AG20443 (cell line): Measurements from ENCODE around the gene TNRC6B.
"Not testable (repeated sequence)": the region's sequence is repeated elsewhere in the genome, so short reads cannot be mapped to it uniquely, and the experiment has no call there.

ENCODE experiments used
- DNase-seq: peaks from one replicate; pipeline ENCODE4 v3.0.0; 2012; ENCODE audit warnings: low spot score, mixed read lengths

Gene TNRC6B, protein sequence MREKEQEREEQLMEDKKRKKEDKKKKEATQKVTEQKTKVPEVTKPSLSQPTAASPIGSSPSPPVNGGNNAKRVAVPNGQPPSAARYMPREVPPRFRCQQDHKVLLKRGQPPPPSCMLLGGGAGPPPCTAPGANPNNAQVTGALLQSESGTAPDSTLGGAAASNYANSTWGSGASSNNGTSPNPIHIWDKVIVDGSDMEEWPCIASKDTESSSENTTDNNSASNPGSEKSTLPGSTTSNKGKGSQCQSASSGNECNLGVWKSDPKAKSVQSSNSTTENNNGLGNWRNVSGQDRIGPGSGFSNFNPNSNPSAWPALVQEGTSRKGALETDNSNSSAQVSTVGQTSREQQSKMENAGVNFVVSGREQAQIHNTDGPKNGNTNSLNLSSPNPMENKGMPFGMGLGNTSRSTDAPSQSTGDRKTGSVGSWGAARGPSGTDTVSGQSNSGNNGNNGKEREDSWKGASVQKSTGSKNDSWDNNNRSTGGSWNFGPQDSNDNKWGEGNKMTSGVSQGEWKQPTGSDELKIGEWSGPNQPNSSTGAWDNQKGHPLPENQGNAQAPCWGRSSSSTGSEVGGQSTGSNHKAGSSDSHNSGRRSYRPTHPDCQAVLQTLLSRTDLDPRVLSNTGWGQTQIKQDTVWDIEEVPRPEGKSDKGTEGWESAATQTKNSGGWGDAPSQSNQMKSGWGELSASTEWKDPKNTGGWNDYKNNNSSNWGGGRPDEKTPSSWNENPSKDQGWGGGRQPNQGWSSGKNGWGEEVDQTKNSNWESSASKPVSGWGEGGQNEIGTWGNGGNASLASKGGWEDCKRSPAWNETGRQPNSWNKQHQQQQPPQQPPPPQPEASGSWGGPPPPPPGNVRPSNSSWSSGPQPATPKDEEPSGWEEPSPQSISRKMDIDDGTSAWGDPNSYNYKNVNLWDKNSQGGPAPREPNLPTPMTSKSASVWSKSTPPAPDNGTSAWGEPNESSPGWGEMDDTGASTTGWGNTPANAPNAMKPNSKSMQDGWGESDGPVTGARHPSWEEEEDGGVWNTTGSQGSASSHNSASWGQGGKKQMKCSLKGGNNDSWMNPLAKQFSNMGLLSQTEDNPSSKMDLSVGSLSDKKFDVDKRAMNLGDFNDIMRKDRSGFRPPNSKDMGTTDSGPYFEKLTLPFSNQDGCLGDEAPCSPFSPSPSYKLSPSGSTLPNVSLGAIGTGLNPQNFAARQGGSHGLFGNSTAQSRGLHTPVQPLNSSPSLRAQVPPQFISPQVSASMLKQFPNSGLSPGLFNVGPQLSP (N-terminal part only)

DNA sequence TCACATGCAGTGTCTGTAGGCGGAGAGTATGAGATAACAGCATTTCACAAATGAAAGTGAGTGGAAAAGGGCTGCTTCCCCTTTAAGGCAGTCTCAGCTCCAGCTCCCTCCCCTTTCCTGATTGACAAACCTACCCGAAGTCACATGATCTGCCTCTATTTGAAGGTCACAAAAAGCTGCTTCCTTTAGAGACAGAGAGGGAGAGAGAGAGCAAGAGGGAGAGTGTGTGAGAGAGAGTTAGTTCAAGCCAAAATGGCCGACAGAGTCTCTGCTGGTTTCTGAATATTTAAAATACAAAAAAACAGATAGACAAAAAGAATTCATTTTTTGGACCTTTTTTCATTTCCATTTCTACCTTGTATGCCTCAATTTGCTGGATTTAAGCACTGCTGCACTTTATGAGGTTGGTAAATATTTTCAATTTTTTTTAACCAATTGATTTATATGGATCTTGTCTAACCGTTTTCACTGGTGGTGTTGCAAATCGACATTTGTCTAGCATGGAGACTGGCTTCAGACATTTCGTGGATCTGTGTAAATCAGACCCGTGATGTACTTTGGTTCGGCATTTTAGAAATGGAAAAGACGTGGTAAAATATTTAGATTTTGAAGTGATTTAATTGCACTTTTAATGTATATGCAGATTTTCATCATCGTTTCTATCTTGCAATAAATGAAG lies at the start of gene TNRC6B:
Gene TNRC6B (plus strand): TSS at position 188 of the 679 bp plus-strand sequence. CDS start 211 bp downstream, at position 399.
- peak; percentile 82 for DNase-seq

DNA sequence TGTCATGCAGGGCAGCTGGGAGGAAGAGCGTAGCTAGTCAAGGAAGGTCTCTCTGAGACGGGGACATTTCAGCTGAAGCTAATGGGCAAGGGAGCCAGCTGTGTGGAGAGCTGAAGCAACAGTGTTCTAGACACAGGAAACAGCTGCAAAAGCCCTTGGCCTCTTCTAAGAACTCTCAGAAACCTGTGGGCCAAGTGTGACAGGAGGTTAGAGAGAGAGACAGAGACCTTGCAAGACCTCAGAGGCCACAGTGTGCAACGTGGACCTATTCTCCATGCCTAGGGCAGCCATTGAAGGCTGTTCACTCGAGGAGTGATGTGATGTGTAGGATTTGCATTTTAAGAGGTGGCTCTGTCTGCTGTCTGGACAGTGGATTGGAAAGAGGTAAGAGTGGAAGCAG lies 48.7 kb upstream of the TNRC6B start:
- no peak for DNase-seq

DNA sequence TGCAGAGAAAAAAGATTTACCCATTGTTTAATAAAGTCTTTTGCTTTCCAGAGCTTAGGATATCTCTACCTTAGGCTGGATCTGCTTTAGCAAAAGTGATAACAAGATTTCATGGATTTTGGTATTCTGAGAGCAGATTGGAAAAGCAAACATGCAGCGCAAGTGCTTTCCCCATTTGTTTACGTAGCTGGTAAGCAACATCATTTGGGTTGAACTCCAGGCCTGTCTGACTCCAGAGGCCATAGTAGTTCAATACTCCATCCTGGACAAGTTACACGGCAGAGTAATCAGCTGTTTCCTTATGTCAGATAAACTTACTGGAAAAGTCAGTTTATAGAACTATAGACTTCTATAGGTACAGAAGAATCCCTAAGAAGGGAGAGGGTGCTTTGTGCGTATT lies 40.6 kb upstream of the TNRC6B start:
- DNase-seq: no peak

DNA sequence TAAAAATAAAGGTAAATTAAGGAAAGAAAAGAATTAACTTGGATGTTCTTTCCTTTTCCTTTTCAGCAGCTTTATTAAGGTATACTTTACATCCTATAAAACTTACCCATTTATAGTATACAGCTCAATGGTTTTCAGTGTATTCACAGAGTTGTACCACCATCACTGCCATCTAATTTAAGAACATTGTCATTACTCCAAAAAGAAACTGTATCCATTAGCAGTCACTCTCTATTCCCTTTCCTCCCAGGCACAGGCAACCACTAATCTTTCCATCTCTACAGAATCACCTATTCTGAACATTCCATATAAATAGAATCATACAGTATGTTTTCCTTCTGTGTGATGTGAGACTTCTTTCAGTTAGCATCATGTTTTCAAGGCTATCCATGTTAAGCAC lies 38.9 kb upstream of the TNRC6B start:
- no peak for DNase-seq

DNA sequence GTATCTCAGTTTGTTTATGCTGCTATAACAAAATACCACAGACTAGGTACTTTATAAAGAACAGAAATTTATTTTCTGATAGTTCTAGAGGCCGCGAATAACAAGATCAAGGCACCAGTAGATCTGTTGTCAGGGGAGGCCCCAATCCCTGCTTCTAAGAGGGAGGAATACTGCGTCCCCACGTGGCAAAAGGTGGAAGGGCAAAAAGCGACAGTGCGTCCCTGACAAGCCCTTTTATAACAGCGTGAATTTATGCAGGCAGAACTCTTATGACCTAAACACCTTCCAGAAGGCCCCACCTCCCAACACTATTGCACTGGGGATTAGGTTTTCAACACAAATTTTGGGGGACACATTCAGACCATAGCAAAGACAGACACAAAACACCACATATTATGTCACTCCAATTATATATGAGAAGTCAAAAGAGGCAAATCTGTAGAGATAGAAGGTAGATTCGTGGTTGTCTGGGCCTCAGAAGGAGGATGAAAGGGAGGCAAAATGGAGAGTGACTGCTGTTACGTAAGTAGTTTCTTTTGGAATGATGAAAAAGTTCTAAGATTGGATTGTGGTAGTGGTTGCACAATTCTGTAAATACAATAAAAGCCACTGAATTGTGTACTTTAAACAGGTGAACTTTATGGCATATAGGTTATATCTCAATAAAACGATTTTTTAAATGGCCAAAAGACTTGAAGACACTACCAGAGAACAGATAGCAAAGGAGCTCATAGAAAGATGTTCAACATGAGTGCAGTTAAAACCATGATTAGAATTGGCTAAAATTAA lies 30.1 kb upstream of the TNRC6B start:
- DNase-seq: no peak

DNA sequence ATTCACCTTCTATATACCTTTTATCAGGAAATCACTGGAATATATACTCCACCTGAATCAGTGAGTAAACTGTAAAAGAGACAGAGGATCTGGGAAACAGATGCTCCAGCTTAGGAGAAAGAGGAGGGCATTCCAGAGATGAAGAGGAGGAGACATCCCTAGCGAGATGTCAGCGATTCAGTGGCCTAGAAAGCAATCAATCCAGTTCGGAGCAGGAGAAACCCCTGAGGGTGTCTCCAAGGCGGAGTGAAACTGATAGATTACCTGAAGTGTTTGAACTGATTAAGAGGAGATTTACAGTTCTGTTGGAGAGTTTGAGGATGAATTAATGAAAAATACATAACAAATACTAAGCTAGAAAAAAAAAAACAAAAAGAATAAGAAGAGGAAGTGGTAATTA lies 24.5 kb upstream of the TNRC6B start:
- DNase-seq: no peak

DNA sequence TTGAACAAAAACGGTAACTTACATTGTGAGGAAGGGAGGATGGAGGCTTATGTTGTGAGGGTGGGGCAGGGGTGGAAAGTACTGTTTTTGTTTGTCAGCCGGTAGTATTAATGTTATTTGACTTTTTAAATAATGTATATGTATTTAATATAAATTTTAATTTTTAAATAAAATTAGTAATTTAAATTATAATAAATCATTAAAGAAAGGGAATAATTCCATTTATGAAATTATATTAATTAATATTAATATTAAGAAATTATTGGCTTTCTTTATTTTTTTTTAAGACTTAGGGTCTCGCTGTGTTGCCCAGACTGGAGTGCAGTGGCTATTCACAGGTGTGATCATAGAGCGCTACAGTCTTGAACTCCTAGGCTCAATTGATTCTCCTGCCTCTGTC lies 24.0 kb upstream of the TNRC6B start:
- DNase-seq: no peak

DNA sequence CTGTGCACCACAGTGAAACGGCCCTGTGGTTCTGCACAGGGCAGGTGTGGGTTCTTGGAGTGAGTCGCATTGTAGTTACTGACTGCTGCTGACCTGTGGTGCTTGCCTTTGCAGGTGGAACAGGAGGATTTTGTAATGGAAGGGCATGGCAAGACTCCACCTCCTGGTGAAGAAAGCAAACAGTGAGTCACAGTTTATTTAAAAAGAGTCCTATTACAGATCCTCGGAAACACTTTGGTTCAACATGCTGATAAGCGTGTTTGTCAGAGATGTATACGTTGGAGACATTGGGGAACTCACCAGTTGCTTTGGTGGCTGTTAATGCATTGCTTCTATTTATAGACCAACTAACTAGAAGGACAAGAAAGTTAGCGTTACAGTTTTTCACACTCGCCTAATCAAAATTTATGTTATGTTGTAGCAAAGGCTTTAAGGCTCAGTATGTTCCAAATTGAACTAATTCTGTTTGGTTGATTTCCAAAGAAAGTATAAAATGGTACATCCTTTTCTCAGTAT lies 21.7 kb upstream of the TNRC6B start:
- peak; percentile 17 for DNase-seq

DNA sequence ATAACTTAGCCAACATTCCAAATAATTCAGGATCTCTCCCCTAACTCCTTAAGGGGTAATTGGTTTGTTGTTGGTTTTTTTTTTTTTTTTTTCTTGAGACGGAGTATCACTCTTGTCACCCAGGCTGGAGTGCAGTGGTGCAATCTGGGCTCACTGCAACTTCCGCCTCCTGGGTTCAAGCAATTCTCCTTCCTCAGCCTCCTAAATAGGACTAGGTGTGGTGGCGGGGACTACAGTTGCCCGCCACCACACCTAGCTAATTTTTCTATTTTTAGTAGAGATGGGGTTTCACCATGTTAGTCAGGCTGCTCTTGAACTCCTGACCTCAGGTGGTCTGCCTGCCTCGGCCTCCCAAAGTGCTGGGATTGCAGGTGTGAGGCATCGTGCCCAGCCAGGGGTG lies 21.0 kb upstream of the TNRC6B start:
- DNase-seq: not testable (repeated sequence)

DNA sequence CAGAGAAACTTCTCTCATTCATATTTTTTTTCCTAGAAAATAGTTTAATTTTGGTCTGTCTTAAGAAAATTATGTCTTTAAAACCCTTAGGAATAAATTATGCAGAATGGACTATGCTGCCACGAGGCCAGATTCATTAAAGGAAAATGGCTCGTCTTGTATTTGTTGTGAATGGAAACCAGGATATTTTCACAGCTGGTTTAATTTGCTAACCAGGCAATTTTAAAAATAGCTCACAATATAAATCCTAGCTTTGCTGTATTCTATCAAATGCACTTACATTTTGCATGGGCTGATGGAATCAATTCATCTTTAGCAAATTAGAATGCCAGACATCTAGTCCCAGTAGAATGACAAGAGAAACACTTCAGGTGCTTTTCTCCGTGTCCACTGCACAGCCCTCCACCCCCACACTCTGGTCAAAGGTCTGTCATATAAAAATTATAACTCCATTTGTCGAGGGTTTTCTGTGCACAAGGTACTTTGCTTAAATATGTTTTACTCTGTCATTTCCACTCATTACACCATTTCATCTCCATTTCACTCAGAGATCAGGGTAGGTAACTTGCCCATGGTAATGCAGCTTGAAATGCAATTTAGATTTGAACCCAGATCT lies 20.3 kb upstream of the TNRC6B start:
- DNase-seq: no peak

DNA sequence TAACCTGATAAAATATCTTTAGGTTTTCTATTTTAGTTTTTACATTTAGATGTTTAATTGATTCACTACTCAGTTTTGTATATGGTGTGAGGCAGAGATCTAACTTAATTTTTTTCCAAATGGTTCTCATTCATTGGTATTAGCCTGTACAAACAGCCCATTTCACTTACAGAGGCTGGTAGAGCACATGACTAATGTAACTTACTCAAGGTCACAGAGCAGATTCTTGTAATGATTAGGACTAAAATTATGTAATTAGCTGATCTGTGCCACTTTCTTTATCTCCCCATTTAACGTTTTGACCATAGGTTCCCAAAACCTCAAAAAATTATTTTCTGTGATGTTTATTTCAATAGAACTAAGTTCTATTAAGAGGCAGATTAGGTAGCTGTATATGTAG lies 16.5 kb upstream of the TNRC6B start:
- DNase-seq: no peak

DNA sequence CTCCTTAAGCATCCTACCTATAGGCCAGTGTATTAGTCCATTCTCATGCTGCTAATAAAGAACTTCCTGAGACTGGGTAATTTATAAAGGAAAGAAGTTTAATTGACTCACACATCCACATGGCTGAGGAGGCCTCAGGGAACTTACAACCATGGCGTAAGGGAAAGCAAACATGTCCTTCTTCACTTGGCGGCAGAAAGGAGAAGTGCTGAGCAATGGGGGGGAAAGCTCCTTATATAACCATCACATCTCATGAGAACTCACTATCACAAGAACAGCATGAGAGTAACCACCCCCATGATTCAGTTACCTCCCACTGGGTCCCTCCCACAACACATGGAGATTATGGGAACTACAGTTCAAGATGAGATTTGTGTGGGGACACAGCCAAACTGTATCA lies 12.2 kb upstream of the TNRC6B start:
- not testable (repeated sequence) for DNase-seq

DNA sequence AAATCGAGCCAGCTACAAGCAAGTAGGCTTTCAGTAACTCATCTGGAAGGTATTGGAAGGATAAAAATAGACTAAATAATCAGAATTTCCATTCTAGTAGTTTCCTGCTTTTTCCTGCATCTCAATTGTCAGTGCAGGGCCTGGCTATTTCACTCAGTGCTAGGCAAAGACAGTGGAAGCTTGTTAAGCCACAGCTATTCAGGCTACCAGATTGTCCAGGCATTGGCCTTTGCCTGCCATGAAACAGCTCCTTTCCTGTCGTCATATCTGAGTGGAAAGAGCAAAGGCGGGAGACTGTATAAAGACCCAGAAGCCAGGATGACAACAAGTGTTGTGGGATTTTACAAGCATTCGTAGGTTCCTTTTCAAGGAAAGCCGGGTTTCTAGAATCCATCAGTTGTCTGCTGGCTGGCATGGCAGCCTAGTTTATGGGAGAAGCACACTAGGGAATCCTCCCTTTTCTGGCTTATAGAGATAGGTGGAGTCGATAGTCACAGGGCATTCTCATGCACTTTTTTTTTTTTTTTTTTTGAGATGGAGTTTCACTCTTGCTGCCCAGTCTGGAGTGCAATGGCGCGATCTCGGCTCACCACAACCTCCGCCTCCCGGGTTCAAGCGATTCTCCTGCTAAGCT lies 2.0 kb upstream of the TNRC6B start:
- DNase-seq: peak; percentile 40

DNA sequence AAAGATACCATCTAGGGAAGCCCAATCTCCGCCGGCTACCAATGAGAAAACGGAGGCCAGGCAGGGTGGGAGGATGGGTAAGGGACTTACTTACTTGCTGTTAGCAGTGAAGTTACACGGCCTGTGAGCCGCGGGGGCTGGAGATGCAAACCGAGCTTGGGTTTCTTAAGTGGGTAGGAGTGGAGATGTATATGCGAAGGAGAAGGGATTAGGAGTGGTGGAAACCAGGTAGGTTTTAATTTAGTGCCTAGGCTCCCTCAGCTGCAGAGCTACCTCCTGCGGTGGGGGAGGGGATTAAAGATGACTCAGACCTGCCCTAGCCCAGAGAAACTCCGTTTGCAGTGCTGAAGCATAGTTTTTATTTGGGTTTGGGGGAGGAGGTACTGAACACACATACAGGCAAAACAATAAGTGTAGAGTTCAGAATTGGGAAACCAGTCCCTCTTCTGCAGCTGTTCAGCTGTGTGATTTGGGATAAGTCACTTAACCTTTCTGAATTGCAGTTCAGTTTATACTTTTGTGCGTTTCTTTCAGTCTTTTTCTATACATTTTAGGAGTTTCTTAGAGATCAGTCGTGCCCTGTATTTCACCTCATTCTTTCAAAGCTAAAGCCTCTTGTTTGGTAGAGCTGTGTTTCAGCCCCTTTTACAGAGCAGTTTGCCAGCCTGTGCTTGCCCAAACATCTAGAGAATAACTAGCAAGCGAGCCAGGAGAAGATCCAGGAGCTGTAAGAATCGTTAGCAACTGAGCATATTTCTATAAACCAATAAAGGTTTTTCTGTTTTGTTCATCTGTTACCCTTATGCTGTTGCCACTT lies 596 bp upstream of the TNRC6B start:
- DNase-seq: peak; percentile 34

DNA sequence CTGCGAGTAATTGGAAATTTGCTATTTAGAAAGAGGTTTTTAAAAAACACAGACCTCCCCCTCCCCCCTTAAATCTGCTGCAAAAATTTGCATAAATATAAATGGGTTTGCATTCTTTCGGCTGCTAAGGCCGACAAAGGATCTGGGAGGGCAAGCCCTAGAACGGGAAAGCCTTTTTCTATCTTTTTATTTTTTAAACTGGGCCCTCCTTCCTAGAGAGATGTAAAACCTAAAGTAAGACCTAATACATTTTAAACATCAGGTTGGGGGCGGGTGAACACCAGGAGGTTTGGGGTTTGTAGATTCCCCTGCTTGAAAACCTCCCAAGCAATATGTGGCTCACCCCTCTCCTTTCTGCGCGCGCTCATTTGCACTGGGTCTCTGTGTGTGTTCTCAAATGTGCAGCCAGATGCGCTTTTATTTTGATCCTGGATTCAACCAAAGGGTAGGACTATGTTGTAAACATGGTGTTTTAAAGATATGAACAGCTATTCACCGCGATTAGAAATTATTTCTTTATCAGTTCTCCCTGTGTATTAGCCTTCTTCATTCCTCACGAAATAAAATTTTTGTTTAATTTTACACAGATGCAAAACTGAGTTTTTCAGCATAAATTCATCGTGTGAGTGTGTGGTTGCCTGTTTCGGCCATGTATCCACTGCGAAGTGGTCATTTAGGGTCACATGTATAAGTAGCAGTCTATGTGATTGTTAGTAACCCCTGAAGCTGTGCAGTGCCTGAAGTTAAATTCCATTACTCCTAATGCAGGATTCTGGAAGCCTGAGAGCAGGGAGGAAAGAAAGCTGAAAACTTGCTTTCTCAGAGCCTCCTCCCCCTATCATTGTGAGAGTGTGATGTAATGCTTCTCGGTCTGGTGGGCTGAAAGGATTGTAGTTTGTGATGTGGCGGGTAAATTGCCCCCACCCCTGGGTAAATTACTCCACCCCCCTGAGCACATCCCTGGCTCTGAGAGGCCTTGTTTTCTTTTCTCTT lies 988 bp downstream of the TNRC6B start:
- no peak for DNase-seq

DNA sequence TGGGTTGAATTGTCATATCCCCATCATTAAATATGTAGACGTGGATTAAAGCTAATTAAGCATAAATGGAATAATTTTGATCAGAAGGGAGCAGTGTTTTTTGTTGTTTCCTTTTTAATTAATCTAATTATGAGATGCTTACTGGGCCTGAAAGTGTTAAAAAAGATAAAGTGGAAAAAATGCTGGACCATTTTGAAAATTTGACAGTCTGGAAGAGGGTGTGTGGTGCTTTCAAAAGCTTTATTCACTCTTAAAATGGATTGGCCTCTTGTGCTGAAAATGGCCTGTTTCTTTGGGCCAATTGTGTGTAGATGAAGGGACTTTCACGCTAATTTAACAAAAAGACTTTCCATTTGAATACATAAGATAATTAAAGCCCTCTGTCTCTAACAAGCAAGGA lies 1.8 kb downstream of the TNRC6B start:
- DNase-seq: no peak

DNA sequence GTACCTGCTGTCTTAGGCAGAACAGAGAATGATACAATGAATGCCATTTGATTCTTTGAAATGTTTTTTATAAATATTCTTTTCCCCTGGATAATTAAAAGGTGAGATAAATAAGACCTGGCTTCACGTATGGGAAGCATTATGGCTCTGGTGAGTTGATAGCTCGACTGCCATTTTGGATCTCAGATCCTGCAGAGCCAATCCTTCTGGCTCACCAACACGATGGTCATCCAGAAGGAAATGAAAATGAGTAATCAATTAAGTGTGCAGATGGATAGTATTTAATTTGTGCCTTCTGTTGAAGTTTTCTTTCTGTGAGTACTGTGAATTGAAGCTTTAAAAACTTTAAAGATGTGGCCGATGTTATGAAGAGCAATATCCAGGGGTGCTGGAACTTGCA lies 2.7 kb downstream of the TNRC6B start:
- DNase-seq: no peak

DNA sequence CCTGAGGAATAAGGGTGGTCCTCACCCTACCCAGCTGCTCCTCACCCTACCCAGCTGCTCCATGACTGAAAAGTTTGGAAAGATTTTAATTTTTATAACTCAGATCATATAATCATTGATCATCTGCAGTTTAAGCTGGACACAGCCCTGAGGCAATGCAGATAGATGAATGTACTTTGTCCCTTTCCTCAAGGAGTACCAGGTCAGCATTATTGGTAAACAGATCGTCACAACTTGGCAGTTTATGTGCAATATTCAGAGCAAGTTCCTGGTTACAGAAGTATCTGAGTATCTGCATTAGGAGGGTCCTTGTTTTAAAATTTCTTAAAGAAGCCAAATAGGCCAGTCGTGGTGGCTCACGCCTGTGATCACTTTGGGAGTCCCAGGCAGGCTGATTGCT lies 3.6 kb downstream of the TNRC6B start:
- DNase-seq: no peak
